Ascending aorta (tissue), 2 donors: ENCODE measurements around the gene PHAX. TPM values are rescaled to one million over a fixed set of nuclear protein-coding genes. Genes with fewer than 3 reads are reported as not detected.
"Not testable (repeated sequence)": the region's sequence is repeated elsewhere in the genome, so short reads cannot be mapped to it uniquely, and the experiment has no call there.

Experiments used
- DNase-seq, 2 donors: peaks; one replicate each; pipeline ENCODE4 v3.0.0-alpha.2; 2019; ENCODE audit warnings: low spot score in 2 of 2
- H3K27ac ChIP-seq, 2 donors: fragments of 200-600 bp; sonication (generic); one replicate each; pipeline ENCODE4 v1.5.1; 2016 to 2017; ENCODE audit warnings: mild to moderate bottlenecking in 1 of 2
- H3K27me3 ChIP-seq: fragments of 200-600 bp; sonication (generic); one replicate; pipeline ENCODE4 v1.5.1; 2017
- H3K36me3 ChIP-seq, 2 donors: fragments of 200-600 bp; sonication (generic); one replicate each; pipeline ENCODE4 v1.5.1; 2016
- H3K4me1 ChIP-seq, 2 donors: fragments of 200-600 bp; sonication (generic); one replicate each; pipeline ENCODE4 v1.5.1; 2016 to 2017; ENCODE audit warnings: mild to moderate bottlenecking in 1 of 2
- H3K4me3 ChIP-seq, 2 donors: fragments of 200-600 bp; sonication (generic); one replicate each; pipeline ENCODE4 v1.5.1; 2016 to 2017; ENCODE audit warnings: mild to moderate bottlenecking in 1 of 2
- H3K9me3 ChIP-seq, 2 donors: fragments of 200-600 bp; sonication (generic); one replicate each; pipeline ENCODE4 v1.5.1; 2016
- intact Hi-C: fragments of 100-400 bp; cut with DNase I; formaldehyde crosslinking; loops from one replicate; pipeline ENCODE4 v1.15.1; 2023
- total RNA-seq: library from RNA; depleted of rRNA; stranded (reverse); fragments of >200 nt; gene quantifications from one replicate; pipeline ENCODE4 v1.1.0, GENCODE V29; 2016
- TF ChIP-seq, protein P1 (sequence below), 3 experiments: fragments of 200-600 bp in 2 of 3; fragments of 450-650 bp in 1 of 3; sonication (generic) in 2 of 3; IDR thresholded peaks; one replicate each; pipeline ENCODE4 v1.5.1; 2016 to 2019; ENCODE audit warnings: antibody characterized with exemption in 3 of 3, mild to moderate bottlenecking in 1 of 3, moderate library complexity in 1 of 3

PHAX gene
- total RNA-seq, 1 donor from 2014 or later = 19.3 TPM

DNA sequence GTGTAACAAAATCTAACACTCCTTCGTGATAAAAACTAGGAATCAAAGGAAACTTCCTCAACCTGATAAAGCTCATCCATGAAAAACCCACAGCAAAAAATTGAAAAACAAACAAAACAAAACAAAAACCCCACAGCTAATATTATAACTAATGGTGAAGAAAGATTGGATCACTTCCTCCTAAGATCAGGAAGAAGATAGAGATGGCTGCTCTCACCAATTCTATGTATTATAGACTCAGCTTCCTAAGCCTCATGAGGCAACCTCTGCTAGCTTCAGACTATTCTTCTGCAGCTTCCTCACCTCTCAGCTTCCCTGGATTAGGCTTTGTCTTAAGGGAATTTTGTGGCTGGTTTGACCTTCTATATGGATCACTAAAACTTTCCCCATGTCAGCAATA is 40.1 kb downstream of the PHAX start:
- H3K4me1 ChIP-seq = no peaks in the 10 kb centered on the region
- intact Hi-C loops = no loop called here
- H3K4me3 ChIP-seq = no peak overlapping the region
- no peaks in the 10 kb centered on the region for H3K36me3 ChIP-seq
- TF ChIP-seq, protein P1, sequence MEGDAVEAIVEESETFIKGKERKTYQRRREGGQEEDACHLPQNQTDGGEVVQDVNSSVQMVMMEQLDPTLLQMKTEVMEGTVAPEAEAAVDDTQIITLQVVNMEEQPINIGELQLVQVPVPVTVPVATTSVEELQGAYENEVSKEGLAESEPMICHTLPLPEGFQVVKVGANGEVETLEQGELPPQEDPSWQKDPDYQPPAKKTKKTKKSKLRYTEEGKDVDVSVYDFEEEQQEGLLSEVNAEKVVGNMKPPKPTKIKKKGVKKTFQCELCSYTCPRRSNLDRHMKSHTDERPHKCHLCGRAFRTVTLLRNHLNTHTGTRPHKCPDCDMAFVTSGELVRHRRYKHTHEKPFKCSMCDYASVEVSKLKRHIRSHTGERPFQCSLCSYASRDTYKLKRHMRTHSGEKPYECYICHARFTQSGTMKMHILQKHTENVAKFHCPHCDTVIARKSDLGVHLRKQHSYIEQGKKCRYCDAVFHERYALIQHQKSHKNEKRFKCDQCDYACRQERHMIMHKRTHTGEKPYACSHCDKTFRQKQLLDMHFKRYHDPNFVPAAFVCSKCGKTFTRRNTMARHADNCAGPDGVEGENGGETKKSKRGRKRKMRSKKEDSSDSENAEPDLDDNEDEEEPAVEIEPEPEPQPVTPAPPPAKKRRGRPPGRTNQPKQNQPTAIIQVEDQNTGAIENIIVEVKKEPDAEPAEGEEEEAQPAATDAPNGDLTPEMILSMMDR (IDR thresholded peaks at IDR 0.05) = no peak
- H3K27me3 ChIP-seq = no peaks in the 10 kb centered on the region
- peaks cover 0 to 10% of the 10 kb centered on the region in 2 donors for H3K9me3 ChIP-seq
- no peak overlapping the region for H3K27ac ChIP-seq
- DNase-seq = no peak

DNA sequence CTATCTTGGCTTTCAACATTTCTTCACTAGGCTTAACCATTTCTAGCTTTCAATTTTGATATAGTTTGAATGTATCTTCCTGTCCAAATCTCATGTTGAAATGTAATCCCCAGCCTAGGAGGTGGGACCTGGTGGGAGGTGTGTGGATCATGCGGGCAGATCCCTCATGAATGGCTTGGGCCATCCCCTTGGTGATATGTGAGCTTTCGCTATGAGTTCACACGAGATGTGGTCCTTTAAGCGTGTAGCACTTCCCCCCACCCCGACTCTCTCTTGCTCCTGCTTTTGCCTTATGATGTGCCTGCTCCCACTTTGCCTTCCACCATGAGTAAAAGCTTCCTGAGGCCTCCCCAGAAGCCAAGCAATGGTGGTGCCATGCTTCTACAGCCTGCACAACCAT is 40.6 kb downstream of the PHAX start:
- H3K36me3 ChIP-seq = no peaks in the 10 kb centered on the region
- TF ChIP-seq, protein P1 (IDR thresholded peaks at IDR 0.05) = no peak
- no peak overlapping the region for H3K27ac ChIP-seq
- no peaks in the 10 kb centered on the region for H3K27me3 ChIP-seq
- intact Hi-C loops = no loop called here
- no peak overlapping the region for H3K4me3 ChIP-seq
- H3K9me3 ChIP-seq = peaks cover 0 to 11% of the 10 kb centered on the region in 2 donors
- no peaks in the 10 kb centered on the region for H3K4me1 ChIP-seq
- no peak for DNase-seq

DNA sequence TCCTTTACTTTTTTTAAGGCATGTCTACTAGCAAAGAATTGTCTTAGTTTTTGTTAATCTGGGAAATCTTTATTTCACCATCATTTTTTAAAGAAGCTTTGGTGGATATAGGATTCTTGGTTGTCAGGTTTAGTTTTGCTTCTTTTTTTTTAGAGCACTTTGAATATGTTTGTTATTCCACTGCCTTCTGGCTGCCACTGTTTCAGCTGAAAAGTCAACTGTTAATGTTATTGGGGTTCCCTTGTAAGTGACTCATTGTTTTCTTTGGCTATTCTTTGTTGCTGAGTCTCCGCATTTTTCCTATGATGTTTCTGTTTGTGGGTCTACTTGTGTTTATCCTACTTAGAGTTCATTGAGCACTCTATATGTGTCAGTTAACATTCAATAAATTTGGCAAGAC is 44.4 kb downstream of the PHAX start:
- peaks cover 0 to 11% of the 10 kb centered on the region in 2 donors for H3K9me3 ChIP-seq
- H3K4me3 ChIP-seq = no peak overlapping the region
- H3K4me1 ChIP-seq = no peaks in the 10 kb centered on the region
- H3K27ac ChIP-seq = no peak overlapping the region
- H3K36me3 ChIP-seq = no peaks in the 10 kb centered on the region
- TF ChIP-seq, protein P1 (IDR thresholded peaks at IDR 0.05) = no peak
- no peaks in the 10 kb centered on the region for H3K27me3 ChIP-seq
- intact Hi-C loops = no loop called here
- DNase-seq = no peak

DNA sequence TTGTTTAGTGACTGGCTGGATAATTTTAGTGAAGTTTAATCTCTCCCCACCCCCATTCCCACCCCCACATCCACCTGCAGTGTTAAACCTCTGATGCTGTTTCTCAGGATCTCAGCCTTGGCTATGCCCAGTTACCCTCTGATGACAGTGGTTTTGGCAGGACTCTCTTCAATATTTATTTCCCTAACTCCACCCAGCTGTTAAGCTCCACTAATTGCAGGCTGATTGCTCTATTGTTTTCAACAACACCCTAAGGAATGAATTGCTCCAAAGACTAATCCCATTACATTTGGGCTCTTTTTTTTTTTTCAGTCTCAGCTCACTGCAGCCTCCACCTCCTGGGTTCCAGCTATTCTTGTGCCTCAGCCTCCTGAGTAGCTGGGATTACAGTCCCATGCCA is 46.3 kb downstream of the PHAX start:
- TF ChIP-seq, protein P1 (IDR thresholded peaks at IDR 0.05) = no peak
- H3K4me3 ChIP-seq = no peak overlapping the region
- no peaks in the 10 kb centered on the region for H3K4me1 ChIP-seq
- H3K27me3 ChIP-seq = no peaks in the 10 kb centered on the region
- H3K27ac ChIP-seq = no peak overlapping the region
- intact Hi-C loops = no loop called here
- peaks cover 0 to 11% of the 10 kb centered on the region in 2 donors for H3K9me3 ChIP-seq
- no peaks in the 10 kb centered on the region for H3K36me3 ChIP-seq
- no peak for DNase-seq

DNA sequence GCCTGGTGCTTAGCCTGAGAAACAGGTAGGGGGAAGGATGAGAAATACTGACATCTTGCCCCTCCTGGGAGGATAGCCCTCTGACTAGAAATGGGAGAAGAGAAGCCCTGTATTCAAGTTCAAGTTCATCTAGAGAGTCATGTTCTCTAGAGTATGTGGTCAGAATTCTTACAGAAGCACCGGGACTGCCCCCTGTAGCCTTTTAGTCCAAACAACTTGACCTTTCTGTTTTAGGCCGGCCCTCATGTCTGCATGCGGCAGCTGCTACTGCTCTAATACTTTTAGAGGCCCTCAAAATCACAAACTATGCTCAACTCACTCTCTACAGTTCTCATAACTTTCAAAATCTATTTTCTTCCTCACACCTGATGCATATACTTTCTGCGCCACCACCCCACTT is 47.7 kb downstream of the PHAX start:
- no peaks in the 10 kb centered on the region for H3K4me1 ChIP-seq
- H3K4me3 ChIP-seq = no peak overlapping the region
- no peaks in the 10 kb centered on the region for H3K36me3 ChIP-seq
- H3K27me3 ChIP-seq = no peaks in the 10 kb centered on the region
- DNase-seq = no peak
- TF ChIP-seq, protein P1 (IDR thresholded peaks at IDR 0.05) = no peak
- peaks cover 0 to 11% of the 10 kb centered on the region in 2 donors for H3K9me3 ChIP-seq
- no peak overlapping the region for H3K27ac ChIP-seq
- intact Hi-C loops = no loop called here

DNA sequence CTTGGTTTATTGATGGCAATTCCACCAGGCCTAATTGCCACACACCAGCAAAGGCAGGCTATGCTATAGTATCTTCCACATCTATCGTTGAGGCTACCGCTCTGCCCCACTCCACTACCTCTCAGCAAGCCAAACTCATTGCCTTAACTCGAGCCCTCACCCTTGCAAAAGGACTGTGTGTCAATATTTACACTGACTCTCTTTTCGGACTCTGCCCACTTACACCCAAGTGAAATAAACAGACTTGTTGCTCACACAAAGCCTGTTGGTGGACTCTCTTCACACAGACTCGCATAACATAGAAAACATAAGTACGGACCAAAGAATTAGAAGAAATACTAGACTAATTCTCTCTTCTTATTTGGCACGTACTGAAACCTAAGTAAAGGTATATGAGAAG is 48.3 kb downstream of the PHAX start:
- H3K4me1 ChIP-seq, intact Hi-C loops, H3K27ac ChIP-seq, H3K4me3 ChIP-seq, H3K27me3 ChIP-seq, H3K36me3 ChIP-seq, DNase-seq: not testable (repeated sequence)
- peaks cover 0 to 11% of the 10 kb centered on the region in 2 donors for H3K9me3 ChIP-seq

DNA sequence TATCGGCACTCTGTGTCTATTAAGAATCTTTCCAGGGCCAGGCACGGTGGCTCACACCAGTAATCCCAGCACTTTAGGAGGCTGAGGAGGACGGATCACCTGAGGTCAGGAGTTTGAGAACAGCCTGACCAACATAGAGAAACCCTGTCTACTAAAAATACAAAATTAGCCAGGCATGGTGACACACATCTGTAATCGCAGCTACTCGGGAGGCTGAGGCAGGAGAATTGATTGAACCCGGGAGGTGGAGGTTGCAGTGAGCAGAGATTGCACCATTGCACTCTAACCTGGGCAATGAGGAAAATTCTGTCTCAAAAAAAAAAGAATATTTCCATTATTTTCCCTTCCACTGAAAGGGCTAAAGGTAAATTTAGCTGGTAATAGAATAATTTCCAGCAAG is 49.0 kb downstream of the PHAX start:
- H3K4me3 ChIP-seq, H3K36me3 ChIP-seq, H3K27me3 ChIP-seq, DNase-seq, H3K4me1 ChIP-seq, H3K27ac ChIP-seq: not testable (repeated sequence)
- H3K9me3 ChIP-seq = peaks cover 0 to 11% of the 10 kb centered on the region in 2 donors
- intact Hi-C loops = loop anchor here (10.0 kb wide), 1 partner anchor 845 kb away; no protein-coding TSS in a partner anchor
